ENCODE results near the gene LCN12.

The LCN12 gene

DNA sequence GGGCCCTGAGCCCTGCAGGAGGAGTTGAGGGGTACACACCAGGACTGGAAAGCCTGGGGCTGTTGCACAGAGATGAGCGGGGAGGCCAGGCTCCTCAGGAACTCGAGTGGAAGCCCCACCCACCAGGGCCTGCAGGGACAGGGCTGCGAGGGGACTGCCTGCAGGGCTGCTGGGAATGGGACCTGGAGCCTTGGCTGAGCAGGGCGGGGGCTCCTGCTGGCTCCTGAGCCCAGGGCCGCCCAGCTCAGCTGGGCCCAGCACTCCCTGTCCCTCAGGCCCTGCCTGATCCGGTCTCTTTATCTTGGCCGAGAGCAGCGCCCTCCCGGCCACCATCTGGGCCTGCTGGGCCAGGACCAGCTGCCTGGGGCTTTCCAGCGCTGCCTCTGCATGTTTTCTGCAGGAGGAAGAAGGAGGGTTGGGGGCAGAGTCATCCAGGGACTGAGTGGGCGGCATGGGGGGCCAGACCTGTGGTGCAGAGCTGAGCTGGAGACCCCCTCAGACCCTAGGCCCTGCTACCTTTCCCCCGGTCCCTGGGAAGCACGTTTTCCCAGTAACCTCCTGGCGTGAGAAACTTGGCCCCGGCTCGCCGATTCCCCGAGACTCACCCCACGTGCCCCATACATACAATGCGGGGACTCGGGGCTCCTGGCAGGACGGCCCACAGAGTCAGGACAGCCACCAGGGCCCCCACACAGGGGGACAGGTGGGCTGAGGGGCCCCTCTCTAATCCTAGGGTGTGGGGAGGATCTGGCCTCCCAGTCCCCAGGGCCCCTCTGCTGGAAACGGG lies 9.4 kb downstream of the LCN12 start:
- DNase-seq (ENCODE audit: low read depth, low spot score), result no peak
- H3K27me3 ChIP-seq (ENCODE audit: insufficient read depth, insufficient read length), result peaks cover 5% of the 10 kb centered on the region

DNA sequence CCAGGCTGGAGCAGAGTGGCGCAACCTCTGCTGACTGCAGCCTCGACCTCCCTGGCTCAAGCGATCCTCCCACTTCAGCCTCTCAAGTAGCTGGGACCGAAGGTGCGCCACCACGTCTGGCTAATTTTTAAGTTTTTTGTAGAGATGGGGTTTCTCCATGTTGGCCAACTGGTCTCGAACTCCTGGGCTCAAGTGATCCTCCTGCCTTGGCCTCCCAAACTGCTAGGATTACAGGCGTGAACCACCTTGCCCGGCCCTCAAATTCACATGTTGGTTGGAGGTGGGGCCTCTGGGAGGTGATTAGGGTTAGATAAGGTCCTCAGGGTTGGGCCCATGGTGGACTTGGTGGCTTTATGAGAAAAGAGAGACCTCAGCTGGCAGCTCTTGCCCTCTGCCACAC lies 10.1 kb downstream of the LCN12 start:
- DNase-seq (ENCODE audit: low read depth, low spot score), result no peak
- Histone ChIP-seq H3K9me3 (ENCODE audit: insufficient read depth, low read length) (no peaks in the 10 kb centered on the region), H3K4me1 (ENCODE audit: insufficient read depth, insufficient read length) (peaks cover 27% of the 10 kb centered on the region), H3K4me3 (ENCODE audit: insufficient read length, low read depth) (no peak overlapping the region), H3K27me3 (ENCODE audit: insufficient read depth, insufficient read length) (peaks cover 5% of the 10 kb centered on the region), H3K36me3 (ENCODE audit: insufficient read depth, insufficient read length, low read length) (no peaks in the 10 kb centered on the region), H3K9ac (ENCODE audit: insufficient read length, low read depth) (no peak overlapping the region)
- no peak for TF ChIP-seq YY1 (IDR thresholded peaks at IDR 0.05; ENCODE audit: insufficient read depth, insufficient read length)
- no peak for TF ChIP-seq SUZ12 (IDR thresholded peaks at IDR 0.05; ENCODE audit: extremely low read depth, insufficient read depth, insufficient read length)

More for the DNA sequence above, 9.4 kb downstream of the LCN12 start:
- H3K36me3 ChIP-seq (ENCODE audit: insufficient read depth, insufficient read length, low read length), result no peaks in the 10 kb centered on the region
- no peak overlapping the region for H3K4me3 ChIP-seq (ENCODE audit: insufficient read length, low read depth)
- H3K9me3 ChIP-seq (ENCODE audit: insufficient read depth, low read length), result no peaks in the 10 kb centered on the region
- no peak for TF ChIP-seq ZNF274 (IDR thresholded peaks at IDR 0.05; ENCODE audit: low read depth, low read length)
- no peak for TF ChIP-seq YY1 (IDR thresholded peaks at IDR 0.05; ENCODE audit: insufficient read depth, insufficient read length)
- TF ChIP-seq SUZ12 (IDR thresholded peaks at IDR 0.05; ENCODE audit: extremely low read depth, insufficient read depth, insufficient read length), result no peak
- peak overlapping the region; percentile 50 for H3K9ac ChIP-seq (ENCODE audit: insufficient read length, low read depth)
- H3K4me1 ChIP-seq (ENCODE audit: insufficient read depth, insufficient read length), result peaks cover 27% of the 10 kb centered on the region

DNA sequence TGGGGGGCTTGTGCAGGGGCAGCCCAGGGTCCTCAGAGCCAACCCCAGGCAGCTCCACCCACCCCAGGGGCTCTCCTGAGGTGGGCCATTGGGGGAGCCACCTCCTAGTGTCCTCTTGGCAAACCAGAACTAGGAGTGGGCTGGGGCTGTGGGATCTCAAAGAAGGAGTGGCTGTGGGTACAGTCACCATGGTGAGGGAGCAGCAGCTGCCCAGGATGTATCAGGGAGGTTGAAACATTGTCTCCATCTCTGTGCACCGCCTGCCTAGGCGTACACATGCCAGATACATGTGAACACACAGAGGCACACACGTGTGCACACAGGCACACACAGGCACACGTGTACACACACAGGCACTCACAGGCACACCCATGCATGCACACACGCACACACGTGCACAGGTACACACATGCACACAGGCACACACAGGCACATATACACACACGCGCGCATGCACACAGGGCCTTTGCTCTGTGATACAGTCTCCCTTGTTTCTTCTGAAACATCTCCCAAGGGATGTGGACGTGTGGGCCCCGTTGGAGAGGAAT lies 10.7 kb downstream of the LCN12 start:
- Histone ChIP-seq H3K4me3 (ENCODE audit: insufficient read length, low read depth) (no peak overlapping the region), H3K36me3 (ENCODE audit: insufficient read depth, insufficient read length, low read length) (no peaks in the 10 kb centered on the region), H3K9me3 (ENCODE audit: insufficient read depth, low read length) (no peaks in the 10 kb centered on the region), H3K9ac (ENCODE audit: insufficient read length, low read depth) (no peak overlapping the region), H3K27me3 (ENCODE audit: insufficient read depth, insufficient read length) (peaks cover 5% of the 10 kb centered on the region), H3K4me1 (ENCODE audit: insufficient read depth, insufficient read length) (peaks cover 27% of the 10 kb centered on the region)
- DNase-seq (ENCODE audit: low read depth, low spot score), result no peak
- TF ChIP-seq YY1 (IDR thresholded peaks at IDR 0.05; ENCODE audit: insufficient read depth, insufficient read length) (no peak), ZNF274 (IDR thresholded peaks at IDR 0.05; ENCODE audit: low read depth, low read length) (no peak), SUZ12 (IDR thresholded peaks at IDR 0.05; ENCODE audit: extremely low read depth, insufficient read depth, insufficient read length) (no peak)

DNA sequence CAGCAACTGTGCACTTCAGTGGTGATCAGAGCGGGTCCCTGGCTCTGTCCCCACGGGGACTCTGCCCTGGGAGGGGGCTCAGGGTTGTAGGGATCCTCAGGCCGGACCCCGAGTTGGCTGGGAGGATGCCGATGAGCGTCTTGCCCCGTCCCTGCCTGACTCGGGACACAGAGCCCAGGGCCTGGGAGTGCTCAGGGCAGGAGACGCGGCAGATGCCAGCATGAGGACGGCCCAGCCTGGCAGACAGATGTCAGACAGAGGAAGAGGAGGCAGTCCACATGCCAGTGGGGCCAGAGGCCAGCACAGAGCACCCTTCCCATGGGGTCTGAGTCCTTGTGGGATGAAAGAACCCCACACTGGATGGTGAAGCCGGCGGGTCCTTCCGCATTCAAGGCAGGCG lies 11.3 kb downstream of the LCN12 start:
- H3K9ac ChIP-seq (ENCODE audit: insufficient read length, low read depth), result peak overlapping the region; percentile 42
- H3K4me1 ChIP-seq (ENCODE audit: insufficient read depth, insufficient read length), result peaks cover 27% of the 10 kb centered on the region
- H3K9me3 ChIP-seq (ENCODE audit: insufficient read depth, low read length), result no peaks in the 10 kb centered on the region
- DNase-seq (ENCODE audit: low read depth, low spot score), result no peak
- H3K4me3 ChIP-seq (ENCODE audit: insufficient read length, low read depth), result no peak overlapping the region
- TF ChIP-seq ZNF274 (IDR thresholded peaks at IDR 0.05; ENCODE audit: low read depth, low read length), result no peak
- no peak for TF ChIP-seq SUZ12 (IDR thresholded peaks at IDR 0.05; ENCODE audit: extremely low read depth, insufficient read depth, insufficient read length)
- TF ChIP-seq YY1 (IDR thresholded peaks at IDR 0.05; ENCODE audit: insufficient read depth, insufficient read length), result no peak
- no peaks in the 10 kb centered on the region for H3K36me3 ChIP-seq (ENCODE audit: insufficient read depth, insufficient read length, low read length)
- peaks cover 2% of the 10 kb centered on the region for H3K27me3 ChIP-seq (ENCODE audit: insufficient read depth, insufficient read length)

DNA sequence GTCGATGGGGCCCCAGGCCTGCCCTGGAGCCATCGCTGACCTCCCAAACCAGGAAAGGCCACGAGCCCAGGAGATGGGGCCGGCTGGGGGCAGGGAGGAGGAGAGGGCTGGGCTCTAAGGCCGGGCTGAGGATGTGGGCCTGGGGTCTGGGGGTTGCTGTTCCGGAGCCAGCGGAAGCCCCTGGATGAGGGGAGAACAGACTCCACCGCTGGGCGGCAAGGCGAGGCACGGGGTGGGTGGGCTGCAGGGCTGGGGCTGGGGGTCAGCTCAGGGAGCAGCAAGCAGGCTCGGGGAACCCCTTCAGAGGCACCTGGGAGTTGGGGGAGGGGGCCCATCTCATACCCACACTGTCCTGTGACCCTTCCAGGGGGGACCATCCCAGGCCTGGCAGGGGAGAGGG lies 11.7 kb downstream of the LCN12 start:
- Histone ChIP-seq H3K4me1 (ENCODE audit: insufficient read depth, insufficient read length) (peaks cover 27% of the 10 kb centered on the region), H3K9me3 (ENCODE audit: insufficient read depth, low read length) (no peaks in the 10 kb centered on the region), H3K36me3 (ENCODE audit: insufficient read depth, insufficient read length, low read length) (no peaks in the 10 kb centered on the region), H3K4me3 (ENCODE audit: insufficient read length, low read depth) (no peak overlapping the region), H3K9ac (ENCODE audit: insufficient read length, low read depth) (no peak overlapping the region), H3K27me3 (ENCODE audit: insufficient read depth, insufficient read length) (no peaks in the 10 kb centered on the region)
- DNase-seq (ENCODE audit: low read depth, low spot score), result no peak
- no peak for TF ChIP-seq ZNF274 (IDR thresholded peaks at IDR 0.05; ENCODE audit: low read depth, low read length)
- TF ChIP-seq YY1 (IDR thresholded peaks at IDR 0.05; ENCODE audit: insufficient read depth, insufficient read length), result no peak
- TF ChIP-seq SUZ12 (IDR thresholded peaks at IDR 0.05; ENCODE audit: extremely low read depth, insufficient read depth, insufficient read length), result no peak

DNA sequence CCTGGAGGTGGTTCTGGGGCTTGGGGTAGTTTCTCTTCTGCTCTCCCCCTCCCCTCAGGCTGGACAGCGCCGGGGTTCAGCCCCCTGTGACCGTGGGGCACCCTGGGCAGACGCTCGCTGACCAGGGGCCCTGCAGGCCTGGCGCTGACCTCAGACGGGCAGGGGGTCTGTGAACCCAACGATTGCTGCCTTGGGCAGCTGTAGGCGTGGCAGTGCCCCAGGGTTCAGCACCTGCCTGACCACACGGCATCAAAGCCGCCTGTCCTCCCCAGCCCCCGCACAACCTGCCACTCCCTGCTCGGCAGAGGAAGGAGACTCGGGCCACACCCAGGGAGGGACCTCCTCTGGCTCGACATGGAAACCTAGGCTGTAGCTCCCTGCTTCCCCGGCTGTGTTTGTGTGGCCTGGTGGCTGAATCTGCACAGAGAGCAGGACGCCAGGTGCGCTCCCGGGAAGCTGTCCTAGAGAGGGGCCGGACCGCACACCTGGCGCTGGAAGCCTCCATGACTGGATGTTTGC lies 12.2 kb downstream of the LCN12 start:
- no peak for DNase-seq (ENCODE audit: low read depth, low spot score)
- TF ChIP-seq ZNF274 (IDR thresholded peaks at IDR 0.05; ENCODE audit: low read depth, low read length) (no peak), YY1 (IDR thresholded peaks at IDR 0.05; ENCODE audit: insufficient read depth, insufficient read length) (no peak), SUZ12 (IDR thresholded peaks at IDR 0.05; ENCODE audit: extremely low read depth, insufficient read depth, insufficient read length) (no peak)

DNA sequence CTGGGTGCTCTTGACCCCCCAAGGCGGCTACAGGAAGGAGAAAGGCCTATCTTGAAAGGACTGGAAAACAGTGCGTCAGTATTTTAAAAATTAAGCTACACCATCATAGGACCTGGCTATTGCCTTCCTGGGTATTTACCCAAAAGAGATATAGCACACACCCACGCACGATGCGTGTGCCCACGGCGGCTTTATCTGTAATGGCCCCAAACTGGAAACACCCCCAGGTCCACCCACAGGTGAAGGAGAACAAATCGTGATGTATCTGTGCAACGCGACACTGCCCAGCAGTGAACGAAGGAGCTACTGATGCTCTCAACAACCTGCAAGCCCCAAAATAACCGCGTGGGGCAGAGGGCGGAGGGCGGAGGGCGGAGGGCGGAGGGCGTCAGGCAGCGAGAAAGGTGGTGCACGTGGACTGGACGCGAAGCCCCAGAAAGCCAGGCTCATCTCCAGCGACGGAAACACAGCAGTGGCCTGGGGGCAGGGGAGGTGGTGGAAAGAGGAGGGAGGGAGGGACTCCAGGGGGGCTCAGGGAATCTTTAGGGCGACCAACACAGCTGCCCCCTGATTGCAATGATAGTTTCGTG lies 12.9 kb downstream of the LCN12 start:
- no peaks in the 10 kb centered on the region for H3K27me3 ChIP-seq (ENCODE audit: insufficient read depth, insufficient read length)
- H3K36me3 ChIP-seq (ENCODE audit: insufficient read depth, insufficient read length, low read length), result no peaks in the 10 kb centered on the region
- peaks cover 23% of the 10 kb centered on the region for H3K4me1 ChIP-seq (ENCODE audit: insufficient read depth, insufficient read length)
- no peak for TF ChIP-seq ZNF274 (IDR thresholded peaks at IDR 0.05; ENCODE audit: low read depth, low read length)
- no peak for TF ChIP-seq YY1 (IDR thresholded peaks at IDR 0.05; ENCODE audit: insufficient read depth, insufficient read length)
- TF ChIP-seq SUZ12 (IDR thresholded peaks at IDR 0.05; ENCODE audit: extremely low read depth, insufficient read depth, insufficient read length), result no peak
- no peaks in the 10 kb centered on the region for H3K9me3 ChIP-seq (ENCODE audit: insufficient read depth, low read length)
- H3K9ac ChIP-seq (ENCODE audit: insufficient read length, low read depth), result peak overlapping the region; percentile 44
- H3K4me3 ChIP-seq (ENCODE audit: insufficient read length, low read depth), result no peak overlapping the region
- DNase-seq (ENCODE audit: low read depth, low spot score), result no peak

More for the DNA sequence above, 12.2 kb downstream of the LCN12 start:
- H3K36me3 ChIP-seq (ENCODE audit: insufficient read depth, insufficient read length, low read length), result no peaks in the 10 kb centered on the region
- peak overlapping the region; percentile 44 for H3K9ac ChIP-seq (ENCODE audit: insufficient read length, low read depth)
- H3K4me3 ChIP-seq (ENCODE audit: insufficient read length, low read depth), result no peak overlapping the region
- H3K4me1 ChIP-seq (ENCODE audit: insufficient read depth, insufficient read length), result peaks cover 27% of the 10 kb centered on the region
- no peaks in the 10 kb centered on the region for H3K27me3 ChIP-seq (ENCODE audit: insufficient read depth, insufficient read length)
- H3K9me3 ChIP-seq (ENCODE audit: insufficient read depth, low read length), result no peaks in the 10 kb centered on the region
